Stimulated activated naive CD8-positive, alpha-beta T cell treated with anti-CD3 and anti-CD28 coated beads, Interleukin-15, Interleukin-2, amounts not matched to agents 100 ng/mL and 50 ng/mL, for 24 hours (primary cell): ENCODE data around the gene PDE4C.
A peak's percentile ranks its signal among the peaks of the same experiment; 100 is the strongest.

Experiments used
- H3K27ac Mint-ChIP-seq: one replicate; pipeline ENCODE4 v1.8.0; 2021; ENCODE audit warnings: mild to moderate bottlenecking, mixed read lengths
- H3K27me3 Mint-ChIP-seq: one replicate; pipeline ENCODE4 v1.8.0; 2021; ENCODE audit warnings: mixed read lengths
- H3K36me3 Mint-ChIP-seq: one replicate; pipeline ENCODE4 v1.8.0; 2021; ENCODE audit warnings: low read depth, mixed read lengths
- H3K4me1 Mint-ChIP-seq: one replicate; pipeline ENCODE4 v1.8.0; 2021; ENCODE audit warnings: low read depth, mixed read lengths
- H3K4me3 Mint-ChIP-seq: one replicate; pipeline ENCODE4 v1.8.0; 2021; ENCODE audit warnings: mild to moderate bottlenecking, mixed read lengths
- H3K9me3 Mint-ChIP-seq: one replicate; pipeline ENCODE4 v1.8.0; 2021; ENCODE audit warnings: mixed read lengths

PDE4C gene

GRCh38 chr19:18233224-18233825 is 7.1 kb upstream of the PDE4C start:
- H3K27ac Mint-ChIP-seq = no peak overlapping the region
- no peak overlapping the region for H3K4me3 Mint-ChIP-seq
- H3K9me3 Mint-ChIP-seq = peaks cover 6% of the 10 kb centered on the region
- peaks cover 17% of the 10 kb centered on the region for H3K4me1 Mint-ChIP-seq
- H3K27me3 Mint-ChIP-seq = peaks cover 61% of the 10 kb centered on the region
- H3K36me3 Mint-ChIP-seq = peaks cover 3% of the 10 kb centered on the region

GRCh38 chr19:18232540-18233223 is 6.4 kb upstream of the PDE4C start:
- Mint-ChIP-seq H3K27me3 (peaks cover 66% of the 10 kb centered on the region), H3K27ac (no peak overlapping the region), H3K4me1 (peaks cover 17% of the 10 kb centered on the region), H3K4me3 (no peak overlapping the region), H3K9me3 (peaks cover 6% of the 10 kb centered on the region), H3K36me3 (peaks cover 3% of the 10 kb centered on the region)

- Mint-ChIP-seq H3K27ac (no peak overlapping the region), H3K4me1 (peaks cover 18% of the 10 kb centered on the region), H3K36me3 (peaks cover 3% of the 10 kb centered on the region), H3K9me3 (peaks cover 6% of the 10 kb centered on the region), H3K27me3 (peaks cover 72% of the 10 kb centered on the region), H3K4me3 (no peak overlapping the region)
Measured at GRCh38 chr19:18231775-18232174, 5.5 kb upstream of the PDE4C start.

GRCh38 chr19:18230941-18231734 is 4.9 kb upstream of the PDE4C start:
- no peak overlapping the region for H3K27ac Mint-ChIP-seq
- H3K4me3 Mint-ChIP-seq = no peak overlapping the region
- H3K9me3 Mint-ChIP-seq = peaks cover 6% of the 10 kb centered on the region
- H3K27me3 Mint-ChIP-seq = peaks cover 71% of the 10 kb centered on the region
- peaks cover 21% of the 10 kb centered on the region for H3K4me1 Mint-ChIP-seq
- H3K36me3 Mint-ChIP-seq = peaks cover 3% of the 10 kb centered on the region

GRCh38 chr19:18229915-18230314 is 3.7 kb upstream of the PDE4C start:
- H3K36me3 Mint-ChIP-seq = peaks cover 3% of the 10 kb centered on the region
- peaks cover 72% of the 10 kb centered on the region for H3K27me3 Mint-ChIP-seq
- H3K4me1 Mint-ChIP-seq = peaks cover 26% of the 10 kb centered on the region
- H3K27ac Mint-ChIP-seq = no peak overlapping the region
- peaks cover 6% of the 10 kb centered on the region for H3K9me3 Mint-ChIP-seq
- no peak overlapping the region for H3K4me3 Mint-ChIP-seq

GRCh38 chr19:18229474-18229873 is 3.2 kb upstream of the PDE4C start:
- peaks cover 31% of the 10 kb centered on the region for H3K4me1 Mint-ChIP-seq
- H3K27ac Mint-ChIP-seq = no peak overlapping the region
- peaks cover 3% of the 10 kb centered on the region for H3K36me3 Mint-ChIP-seq
- no peak overlapping the region for H3K4me3 Mint-ChIP-seq
- peaks cover 6% of the 10 kb centered on the region for H3K9me3 Mint-ChIP-seq
- peaks cover 72% of the 10 kb centered on the region for H3K27me3 Mint-ChIP-seq

GRCh38 chr19:18227781-18228271 is 1.6 kb upstream of the PDE4C start:
- Mint-ChIP-seq H3K36me3 (peaks cover 3% of the 10 kb centered on the region), H3K27me3 (peaks cover 69% of the 10 kb centered on the region), H3K9me3 (no peaks in the 10 kb centered on the region), H3K4me3 (no peak overlapping the region), H3K27ac (no peak overlapping the region), H3K4me1 (peaks cover 36% of the 10 kb centered on the region)

- H3K27ac Mint-ChIP-seq = no peak overlapping the region
- peaks cover 30% of the 10 kb centered on the region for H3K4me1 Mint-ChIP-seq
- H3K36me3 Mint-ChIP-seq = no peaks in the 10 kb centered on the region
- no peak overlapping the region for H3K4me3 Mint-ChIP-seq
- H3K9me3 Mint-ChIP-seq = no peaks in the 10 kb centered on the region
- peaks cover 67% of the 10 kb centered on the region for H3K27me3 Mint-ChIP-seq
Measured at GRCh38 chr19:18226956-18227780, 930 bp upstream of the PDE4C start.

GRCh38 chr19:18225355-18225701 is 910 bp downstream of the PDE4C start:
- no peak overlapping the region for H3K4me3 Mint-ChIP-seq
- H3K9me3 Mint-ChIP-seq = no peaks in the 10 kb centered on the region
- H3K27ac Mint-ChIP-seq = no peak overlapping the region
- H3K27me3 Mint-ChIP-seq = peaks cover 65% of the 10 kb centered on the region
- H3K4me1 Mint-ChIP-seq = peaks cover 24% of the 10 kb centered on the region
- no peaks in the 10 kb centered on the region for H3K36me3 Mint-ChIP-seq

GRCh38 chr19:18224525-18225354 is 1.5 kb downstream of the PDE4C start:
- Mint-ChIP-seq H3K27me3 (peaks cover 63% of the 10 kb centered on the region), H3K9me3 (no peaks in the 10 kb centered on the region), H3K36me3 (no peaks in the 10 kb centered on the region), H3K4me3 (peak overlapping the region; percentile 77), H3K4me1 (peaks cover 26% of the 10 kb centered on the region), H3K27ac (peak overlapping the region; percentile 21)

GRCh38 chr19:18223860-18224524 is 2.2 kb downstream of the PDE4C start:
- Mint-ChIP-seq H3K4me1 (peaks cover 27% of the 10 kb centered on the region), H3K4me3 (peak overlapping the region; percentile 77), H3K9me3 (no peaks in the 10 kb centered on the region), H3K27me3 (peaks cover 60% of the 10 kb centered on the region), H3K27ac (no peak overlapping the region), H3K36me3 (no peaks in the 10 kb centered on the region)

- peaks cover 49% of the 10 kb centered on the region for H3K27me3 Mint-ChIP-seq
- peaks cover 27% of the 10 kb centered on the region for H3K4me1 Mint-ChIP-seq
- no peaks in the 10 kb centered on the region for H3K36me3 Mint-ChIP-seq
- no peaks in the 10 kb centered on the region for H3K9me3 Mint-ChIP-seq
- H3K27ac Mint-ChIP-seq = no peak overlapping the region
- no peak overlapping the region for H3K4me3 Mint-ChIP-seq
Measured at GRCh38 chr19:18221815-18222725, 4.2 kb downstream of the PDE4C start.
